ENCODE data around the gene MEIS1.

DNA sequence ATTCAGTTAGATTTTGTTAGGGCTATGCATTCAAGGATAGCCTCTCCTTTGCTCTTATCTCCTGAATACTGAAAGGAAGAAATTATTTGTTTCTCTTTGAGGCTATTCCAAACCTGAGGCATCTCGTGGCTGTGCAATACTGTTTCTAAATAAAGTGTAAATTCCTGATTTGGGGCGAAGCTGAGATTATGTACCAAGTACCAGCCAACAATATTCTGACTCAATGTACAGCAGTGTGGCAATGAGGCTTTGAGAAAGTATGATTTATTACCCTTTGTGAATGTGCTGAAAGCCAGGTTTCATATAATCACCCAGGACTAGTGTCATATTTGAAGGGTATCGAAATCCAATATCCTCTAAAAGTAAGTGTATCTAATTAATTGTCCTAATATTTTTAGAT lies 113.5 kb downstream of the MEIS1 start:
- TF ChIP-seq POLR2AphosphoS5 (IDR thresholded peaks at IDR 0.05; ENCODE audit: low read depth, low read length): no peak
- TF ChIP-seq, protein P1, sequence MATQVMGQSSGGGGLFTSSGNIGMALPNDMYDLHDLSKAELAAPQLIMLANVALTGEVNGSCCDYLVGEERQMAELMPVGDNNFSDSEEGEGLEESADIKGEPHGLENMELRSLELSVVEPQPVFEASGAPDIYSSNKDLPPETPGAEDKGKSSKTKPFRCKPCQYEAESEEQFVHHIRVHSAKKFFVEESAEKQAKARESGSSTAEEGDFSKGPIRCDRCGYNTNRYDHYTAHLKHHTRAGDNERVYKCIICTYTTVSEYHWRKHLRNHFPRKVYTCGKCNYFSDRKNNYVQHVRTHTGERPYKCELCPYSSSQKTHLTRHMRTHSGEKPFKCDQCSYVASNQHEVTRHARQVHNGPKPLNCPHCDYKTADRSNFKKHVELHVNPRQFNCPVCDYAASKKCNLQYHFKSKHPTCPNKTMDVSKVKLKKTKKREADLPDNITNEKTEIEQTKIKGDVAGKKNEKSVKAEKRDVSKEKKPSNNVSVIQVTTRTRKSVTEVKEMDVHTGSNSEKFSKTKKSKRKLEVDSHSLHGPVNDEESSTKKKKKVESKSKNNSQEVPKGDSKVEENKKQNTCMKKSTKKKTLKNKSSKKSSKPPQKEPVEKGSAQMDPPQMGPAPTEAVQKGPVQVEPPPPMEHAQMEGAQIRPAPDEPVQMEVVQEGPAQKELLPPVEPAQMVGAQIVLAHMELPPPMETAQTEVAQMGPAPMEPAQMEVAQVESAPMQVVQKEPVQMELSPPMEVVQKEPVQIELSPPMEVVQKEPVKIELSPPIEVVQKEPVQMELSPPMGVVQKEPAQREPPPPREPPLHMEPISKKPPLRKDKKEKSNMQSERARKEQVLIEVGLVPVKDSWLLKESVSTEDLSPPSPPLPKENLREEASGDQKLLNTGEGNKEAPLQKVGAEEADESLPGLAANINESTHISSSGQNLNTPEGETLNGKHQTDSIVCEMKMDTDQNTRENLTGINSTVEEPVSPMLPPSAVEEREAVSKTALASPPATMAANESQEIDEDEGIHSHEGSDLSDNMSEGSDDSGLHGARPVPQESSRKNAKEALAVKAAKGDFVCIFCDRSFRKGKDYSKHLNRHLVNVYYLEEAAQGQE (IDR thresholded peaks at IDR 0.05; ENCODE audit: insufficient read depth in 1 of 2, low read depth in 2 of 2, low read length in 2 of 2): no peak
- no peak for TF ChIP-seq TAF1 (IDR thresholded peaks at IDR 0.05; ENCODE audit: borderline replicate concordance, insufficient read depth, low read length)
- no peak for TF ChIP-seq SIN3A (IDR thresholded peaks at IDR 0.05; ENCODE audit: borderline replicate concordance, insufficient read depth, low read length)

All from PFSK-1 (cell line).